Activated CD4-positive, alpha-beta T cell treated with anti-CD3 and anti-CD28 coated beads for 24 hours (primary cell): ENCODE data around the gene STUB1.

Source experiments
- DNase-seq, 2 donors: peaks; one replicate each; pipeline ENCODE4 v3.0.0-alpha.2; 2020; ENCODE audit warnings: low read depth in 2 of 2

Gene STUB1

DNA sequence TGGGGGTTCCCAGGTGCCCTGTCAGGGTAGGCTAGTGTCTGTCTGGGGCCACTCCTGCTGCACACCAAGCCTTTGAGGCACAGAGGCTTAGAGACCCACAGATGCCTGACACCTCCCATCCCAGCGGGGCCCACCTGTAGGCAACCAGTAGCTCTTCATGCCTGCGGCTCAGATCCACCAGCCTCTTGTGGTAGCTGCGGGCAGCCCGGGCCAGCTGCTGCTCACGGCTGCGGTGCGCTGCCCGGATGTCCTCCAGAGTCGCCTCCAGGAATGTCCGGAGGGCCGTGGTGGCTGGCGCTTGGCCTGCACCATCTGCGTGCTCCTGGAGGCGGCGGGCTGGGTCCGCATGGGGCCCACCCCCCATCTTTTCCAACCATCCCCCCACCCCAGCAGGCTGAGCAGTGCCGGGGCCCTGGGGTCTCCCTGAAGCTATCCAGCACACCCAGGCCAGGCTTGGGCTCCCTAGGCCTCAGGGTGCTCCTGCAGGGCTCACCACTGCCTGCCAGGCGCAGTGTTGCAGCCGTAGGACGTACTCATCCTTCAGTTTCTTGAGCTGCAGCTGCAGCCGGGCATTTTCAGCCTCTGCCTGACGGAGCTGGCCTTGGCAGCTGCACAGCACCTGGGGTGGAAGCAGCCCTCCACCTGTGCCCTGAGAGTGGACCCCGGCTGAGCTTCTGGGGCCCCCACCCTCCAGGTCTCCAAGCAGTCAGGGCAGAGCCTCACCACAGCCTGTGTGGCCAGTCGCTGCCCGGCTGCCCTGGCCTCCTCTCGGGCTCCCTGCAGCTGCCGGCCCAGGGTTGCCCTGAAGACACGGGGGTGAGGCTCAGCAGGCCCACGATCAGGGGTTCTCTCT is 44.2 kb downstream of the STUB1 start:
- no peak for DNase-seq

DNA sequence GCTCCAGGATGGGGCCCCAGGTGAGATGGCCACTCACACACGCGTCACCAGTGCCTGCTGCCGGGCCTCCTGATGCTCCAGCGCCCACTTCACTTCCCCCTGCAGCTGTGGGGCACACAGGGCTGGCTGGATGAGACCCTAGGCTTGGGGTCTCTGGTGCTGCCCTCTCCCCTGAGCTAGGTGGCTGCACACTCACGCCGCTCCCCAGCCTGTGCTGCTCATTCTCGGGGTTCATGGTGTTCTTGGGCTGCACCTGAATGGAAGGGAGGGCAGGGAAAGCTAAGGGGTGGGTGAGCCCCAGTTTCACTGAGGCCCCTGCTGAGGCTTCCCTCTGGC is 44.8 kb downstream of the STUB1 start:
- no peak for DNase-seq

DNA sequence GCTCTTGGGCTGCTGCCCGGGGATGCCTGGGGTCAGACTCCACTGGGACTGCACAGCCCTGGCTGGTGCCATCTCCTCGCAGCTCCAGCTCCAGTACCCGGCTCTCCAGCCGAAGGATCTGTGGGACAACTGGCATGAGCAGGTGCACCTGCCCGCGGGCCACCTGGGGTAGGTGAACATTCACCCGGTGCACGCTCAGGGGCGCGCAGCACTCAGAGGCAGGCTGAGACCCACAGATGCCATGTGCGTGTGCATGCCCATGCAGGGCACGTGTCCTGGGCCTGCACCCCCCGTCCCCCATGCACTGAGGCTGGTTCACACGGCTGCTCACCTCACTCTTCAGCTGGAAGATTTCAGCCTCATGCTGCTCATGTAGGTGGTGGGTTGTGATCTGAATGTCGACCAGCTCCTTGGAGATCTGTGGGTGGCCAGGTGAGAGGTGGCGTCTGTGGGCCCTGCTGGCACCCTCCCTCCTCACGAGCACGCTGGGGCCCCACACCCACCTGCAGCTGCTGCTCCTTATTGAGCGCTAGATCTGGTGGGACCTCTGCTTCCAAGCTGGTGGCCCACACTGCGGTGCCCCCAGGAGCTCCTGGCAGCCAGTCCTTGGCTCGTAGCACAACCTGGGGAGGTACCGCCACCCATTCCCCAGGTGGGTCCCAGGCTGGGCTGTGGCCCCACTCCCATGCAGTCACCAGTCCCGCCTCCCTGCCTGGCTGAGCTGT is 45.4 kb downstream of the STUB1 start:
- no peak for DNase-seq

- DNase-seq, result no peak
These were observed 45.9 kb downstream of the STUB1 start for GRCh38 chr16:726188-726437.

DNA sequence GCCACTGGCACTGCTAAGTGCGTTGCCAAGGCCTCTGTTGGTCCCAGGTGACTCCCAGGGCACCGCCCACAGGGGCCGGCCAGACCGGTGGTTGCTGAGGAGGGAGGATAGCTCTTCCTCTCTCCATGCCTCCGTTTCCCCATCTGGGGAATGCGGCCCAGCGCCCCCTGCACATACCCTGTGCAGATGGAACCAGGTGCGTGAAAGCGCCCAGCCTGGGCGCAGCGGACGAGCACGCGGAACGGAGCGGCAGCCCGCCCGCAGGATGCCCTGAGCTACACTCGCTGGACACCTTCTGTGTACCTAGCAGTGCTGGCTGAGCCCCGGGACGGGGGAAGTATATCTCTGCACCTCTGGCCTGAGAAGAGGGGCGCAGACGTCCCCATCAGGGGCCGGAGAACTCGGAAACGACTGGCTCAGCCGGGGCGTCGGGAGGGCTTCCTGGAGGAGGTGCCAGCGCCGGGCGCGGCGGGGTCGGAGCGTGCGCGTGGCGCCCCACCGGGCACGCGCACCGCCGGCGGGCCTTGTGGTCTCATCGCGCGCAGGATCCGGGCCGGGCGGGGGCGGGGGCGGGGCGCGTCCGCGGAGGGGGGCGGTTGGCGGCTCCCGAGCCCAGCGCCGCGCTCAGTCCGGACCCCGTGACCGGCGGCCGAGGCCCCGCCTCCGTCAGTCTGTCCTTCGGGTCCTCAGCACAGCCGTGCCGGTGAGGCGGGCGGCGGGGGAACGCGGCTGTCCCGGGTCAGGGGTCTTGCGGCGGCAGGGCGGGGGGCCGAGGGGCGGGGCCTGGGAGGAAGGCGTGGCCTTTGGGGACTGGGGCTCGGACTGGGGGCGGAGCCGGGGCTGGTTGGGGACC is 46.5 kb downstream of the STUB1 start, which contains the start of the genes CCDC78 and HAGHL:
TSS of gene CCDC78 (minus strand) at position 6 of the 853 bp plus-strand sequence. CDS start 76 bp downstream, outside the sequence.
TSS of gene HAGHL (plus strand) at position 669 of the 853 bp plus-strand sequence. CDS start 404 bp downstream, outside the sequence.
- DNase-seq, result peak in 1 of 2 donors; percentile 50

GRCh38 chr16:727291-727977 is 47.2 kb downstream of the STUB1 start:
- DNase-seq, result no peak

DNA sequence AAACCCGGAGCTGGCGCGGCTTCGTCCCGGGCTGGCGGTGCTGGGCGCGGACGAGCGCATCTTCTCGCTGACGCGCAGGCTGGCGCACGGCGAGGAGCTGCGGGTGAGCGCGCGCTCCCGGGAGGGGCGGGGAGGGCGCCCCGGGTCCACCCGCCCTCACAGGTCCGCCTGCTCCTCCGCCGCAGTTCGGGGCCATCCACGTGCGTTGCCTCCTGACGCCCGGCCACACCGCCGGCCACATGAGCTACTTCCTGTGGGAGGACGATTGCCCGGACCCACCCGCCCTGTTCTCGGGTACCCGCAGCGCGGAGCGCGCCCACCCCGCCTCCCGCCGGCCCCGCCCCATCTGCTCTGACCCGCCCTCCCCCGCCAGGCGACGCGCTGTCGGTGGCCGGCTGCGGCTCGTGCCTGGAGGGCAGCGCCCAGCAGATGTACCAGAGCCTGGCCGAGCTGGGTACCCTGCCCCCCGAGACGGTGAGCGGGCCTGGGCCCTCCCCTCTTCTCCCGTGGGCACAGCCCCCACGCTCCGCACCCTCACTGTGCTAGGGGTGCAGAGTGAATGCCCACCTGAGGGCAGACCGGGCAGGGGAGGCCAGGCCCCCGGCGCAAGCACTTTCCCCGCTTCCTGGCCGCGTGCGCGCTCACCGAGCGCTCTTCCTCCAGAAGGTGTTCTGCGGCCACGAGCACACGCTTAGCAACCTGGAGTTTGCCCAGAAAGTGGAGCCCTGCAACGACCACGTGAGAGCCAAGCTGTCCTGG is 48.1 kb downstream of the STUB1 start:
- peak in 1 of 2 donors; percentile 57 for DNase-seq

DNA sequence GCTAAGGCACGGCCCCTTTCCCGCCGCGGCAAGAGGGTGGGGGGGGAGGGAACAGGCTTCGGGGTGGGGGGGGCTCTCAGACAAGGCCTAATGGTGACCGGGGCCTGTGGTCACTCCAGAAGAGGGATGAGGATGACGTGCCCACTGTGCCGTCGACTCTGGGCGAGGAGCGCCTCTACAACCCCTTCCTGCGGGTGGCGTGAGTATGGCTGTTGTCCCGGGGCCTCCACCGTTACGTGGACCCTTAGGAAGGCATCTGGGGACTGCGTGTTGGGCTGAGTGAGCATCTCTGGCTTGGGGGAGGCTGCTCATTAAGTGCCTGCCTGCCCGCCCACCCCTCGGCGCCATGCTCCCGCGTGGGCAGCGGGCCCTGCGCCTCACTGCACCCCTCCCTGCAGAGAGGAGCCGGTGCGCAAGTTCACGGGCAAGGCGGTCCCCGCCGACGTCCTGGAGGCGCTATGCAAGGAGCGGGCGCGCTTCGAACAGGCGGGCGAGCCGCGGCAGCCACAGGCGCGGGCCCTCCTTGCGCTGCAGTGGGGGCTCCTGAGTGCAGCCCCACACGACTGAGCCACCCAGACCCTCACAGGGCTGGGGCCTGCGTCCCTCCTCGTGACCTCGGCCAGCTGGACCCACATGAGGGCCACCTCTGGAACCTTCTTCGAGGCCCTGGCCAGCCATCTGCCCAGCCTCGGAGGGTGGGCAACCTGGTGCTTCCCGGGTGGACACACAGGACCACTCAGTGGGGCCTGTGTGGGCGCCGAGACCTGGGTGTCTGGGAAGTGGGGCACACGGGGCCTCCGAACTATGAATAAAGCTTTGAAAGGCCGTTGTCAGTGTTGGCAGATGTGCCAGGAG is 48.9 kb downstream of the STUB1 start:
- DNase-seq, result no peak

GRCh38 chr16:729768-730665 is 49.8 kb downstream of the STUB1 start:
- no peak for DNase-seq

GRCh38 chr16:730666-731509 is 50.7 kb downstream of the STUB1 start:
- DNase-seq, result no peak

DNA sequence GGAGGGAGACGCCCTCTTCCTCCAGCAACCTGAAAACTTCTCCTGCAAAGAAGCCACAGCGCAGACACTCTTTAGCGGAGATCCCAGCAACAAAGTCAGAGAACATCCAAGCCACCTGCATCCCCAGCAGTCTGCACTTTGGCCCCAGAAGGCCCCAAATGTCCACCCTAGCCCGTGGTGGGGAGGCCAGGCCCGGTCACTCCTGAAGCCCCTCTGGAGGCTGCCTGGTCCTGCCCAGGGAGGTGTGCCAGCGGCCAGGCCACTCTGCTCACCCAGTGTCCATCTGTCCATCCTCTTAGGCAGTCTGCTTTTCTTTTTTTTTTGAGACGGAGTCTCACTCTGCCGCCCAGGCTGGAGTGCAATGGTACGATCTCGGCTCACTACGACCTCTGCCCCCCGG is 52.1 kb downstream of the STUB1 start:
- DNase-seq, result no peak
